Uterus (tissue), 4 donors: ENCODE results near the gene RNF183. TPM values are rescaled to one million over a fixed set of nuclear protein-coding genes. Genes with fewer than 3 reads are reported as not detected.

ENCODE experiments used
- DNase-seq, 2 donors: peaks; one replicate each; pipeline ENCODE4 v3.0.0-alpha.2; 2019 to 2020
- H3K27ac ChIP-seq, 2 donors: fragments of 200-600 bp; sonication (generic); 1 replicate in 1 of 2; 2 replicates in 1 of 2; pipeline ENCODE4 v1.5.1; 2016 to 2018
- H3K27me3 ChIP-seq, 2 donors: fragments of 200-600 bp; sonication (generic); one replicate each; pipeline ENCODE4 v1.5.1; 2018 to 2019; ENCODE audit warnings: control low read depth in 1 of 2
- H3K36me3 ChIP-seq, 2 donors: fragments of 200-600 bp; sonication (generic); one replicate each; pipeline ENCODE4 v1.5.1; 2019; ENCODE audit warnings: control low read depth in 1 of 2
- H3K4me1 ChIP-seq, 2 donors: fragments of 200-600 bp; sonication (generic); one replicate each; pipeline ENCODE4 v1.5.1; 2018 to 2019; ENCODE audit warnings: control low read depth in 1 of 2
- H3K4me3 ChIP-seq, 2 donors: fragments of 200-600 bp; sonication (generic); 1 replicate in 1 of 2; 2 replicates in 1 of 2; pipeline ENCODE4 v1.5.1; 2018 to 2019; ENCODE audit warnings: mild to moderate bottlenecking in 1 of 2
- H3K9me3 ChIP-seq, 2 donors: fragments of 200-600 bp; sonication (generic); one replicate each; pipeline ENCODE4 v1.5.1; 2019; ENCODE audit warnings: control low read depth in 1 of 2
- CTCF ChIP-seq, 4 experiments: fragments of 200-600 bp in 2 of 4; fragments of 450-650 bp in 2 of 4; sonication (generic) in 2 of 4; IDR thresholded peaks; one replicate each; pipeline ENCODE4 v1.5.1; 2016 to 2019; ENCODE audit warnings: antibody characterized with exemption in 4 of 4, mild to moderate bottlenecking in 2 of 4, moderate library complexity in 1 of 4
- POLR2A ChIP-seq, 2 donors: fragments of 450-650 bp; IDR thresholded peaks; one replicate each; pipeline ENCODE4 v1.6.1; 2016; ENCODE audit warnings: antibody characterized with exemption in 2 of 2, mild to moderate bottlenecking in 1 of 2, moderate library complexity in 1 of 2
- intact Hi-C: fragments of 100-400 bp; cut with DNase I; formaldehyde crosslinking; loops from one replicate; pipeline ENCODE4 v1.15.1; 2023; ENCODE audit warnings: low total_unique reads
- total RNA-seq, 4 donors: library from RNA; depleted of rRNA in 3 of 4; stranded (reverse); fragments of >200 nt in 3 of 4; gene quantifications; one replicate each; pipeline versions ENCODE4 v1.1.0 to v1.2.4, GENCODE V29; 2014 to 2023
- donor health status: DM: yes; HTN: yes; CAD: no.

RNF183 gene
- total RNA-seq: under 1 TPM in 2 of 4 donors, not detected in 2; 0.35 to 0.82 TPM

GRCh38 chr9:113302792-113303418 is at the start of gene RNF183:
TSS of gene RNF183 (minus strand) at chr9:113303376. CDS start at chr9:113298184, 5,192 bp downstream.
- Histone ChIP-seq H3K4me3 (no peak within 1 kb of the TSS), H3K36me3 (no peaks in the 10 kb centered on the region), H3K4me1 (no peaks in the 10 kb centered on the region), H3K27ac (no peak within 1 kb of the TSS), H3K9me3 (no peaks in the 10 kb centered on the region), H3K27me3 (no peaks in the 10 kb centered on the region)
- intact Hi-C loops: no loop called here
- no peak for TF ChIP-seq CTCF (IDR thresholded peaks at IDR 0.05)
- no peak for TF ChIP-seq POLR2A (IDR thresholded peaks at IDR 0.05)
- DNase-seq: no peak

- Histone ChIP-seq H3K27ac (no peak overlapping the region), H3K4me1 (peaks cover 0 to 10% of the 10 kb centered on the region in 2 donors), H3K36me3 (no peaks in the 10 kb centered on the region), H3K27me3 (peaks cover 3 to 14% of the 10 kb centered on the region in 2 donors), H3K4me3 (no peak overlapping the region), H3K9me3 (no peaks in the 10 kb centered on the region)
- intact Hi-C loops: no loop called here
- no peak for TF ChIP-seq CTCF (IDR thresholded peaks at IDR 0.05)
- DNase-seq: no peak
These were observed 49.2 kb upstream of the RNF183 start for GRCh38 chr9:113352411-113352810.

GRCh38 chr9:113352006-113352405 is 48.8 kb upstream of the RNF183 start:
- peaks cover 0 to 10% of the 10 kb centered on the region in 2 donors for H3K4me1 ChIP-seq
- H3K9me3 ChIP-seq: no peaks in the 10 kb centered on the region
- H3K36me3 ChIP-seq: no peaks in the 10 kb centered on the region
- no peak overlapping the region for H3K27ac ChIP-seq
- DNase-seq: no peak
- TF ChIP-seq CTCF (IDR thresholded peaks at IDR 0.05): no peak
- no peak for TF ChIP-seq POLR2A (IDR thresholded peaks at IDR 0.05)
- intact Hi-C loops: no loop called here
- no peak overlapping the region for H3K4me3 ChIP-seq
- H3K27me3 ChIP-seq: peaks cover 3 to 14% of the 10 kb centered on the region in 2 donors

- intact Hi-C loops: no loop called here
- DNase-seq: no peak
- H3K4me1 ChIP-seq: peaks cover 0 to 10% of the 10 kb centered on the region in 2 donors
- H3K36me3 ChIP-seq: no peaks in the 10 kb centered on the region
- H3K4me3 ChIP-seq: no peak overlapping the region
- no peaks in the 10 kb centered on the region for H3K9me3 ChIP-seq
- no peak overlapping the region for H3K27ac ChIP-seq
- peaks cover 3 to 14% of the 10 kb centered on the region in 2 donors for H3K27me3 ChIP-seq
- TF ChIP-seq POLR2A (IDR thresholded peaks at IDR 0.05): no peak
These were observed 47.8 kb upstream of the RNF183 start for GRCh38 chr9:113350937-113351336.

- H3K4me1 ChIP-seq: peaks cover 0 to 10% of the 10 kb centered on the region in 2 donors
- DNase-seq: no peak
- H3K9me3 ChIP-seq: no peaks in the 10 kb centered on the region
- H3K4me3 ChIP-seq: no peak overlapping the region
- no peak overlapping the region for H3K27ac ChIP-seq
- TF ChIP-seq POLR2A (IDR thresholded peaks at IDR 0.05) (no peak), CTCF (IDR thresholded peaks at IDR 0.05) (no peak)
- no peaks in the 10 kb centered on the region for H3K36me3 ChIP-seq
- peaks cover 3 to 14% of the 10 kb centered on the region in 2 donors for H3K27me3 ChIP-seq
- intact Hi-C loops: no loop called here
These were observed 47.0 kb upstream of the RNF183 start for GRCh38 chr9:113350107-113350661.
